WTC11 (cell line): Measurements from ENCODE around the gene GIT1. TPM values are rescaled to one million over a fixed set of nuclear protein-coding genes. Genes with fewer than 3 reads are reported as not detected.

Experiments
- CREM ChIP-seq: sonication (generic); formaldehyde crosslinking; IDR thresholded peaks from 2 replicates; pipeline ENCODE4 v1.8.1; 2022; ENCODE audit warnings: mild to moderate bottlenecking, missing genetic modification reagents, moderate library complexity
- ERG ChIP-seq: fragments of 250-450 bp; sonication (Bioruptor Pico); IDR thresholded peaks from 2 replicates; pipeline ENCODE4 v1.8.0; 2021; ENCODE audit warnings: mild to moderate bottlenecking
- ESRRA ChIP-seq: sonication (generic); formaldehyde crosslinking; IDR thresholded peaks from 2 replicates; pipeline ENCODE4 v1.8.1; 2022; ENCODE audit warnings: mild to moderate bottlenecking, missing genetic modification reagents, borderline replicate concordance
- FOXK1 ChIP-seq: sonication (generic); formaldehyde crosslinking; IDR thresholded peaks from 2 replicates; pipeline ENCODE4 v1.8.0; 2022; ENCODE audit warnings: mild to moderate bottlenecking, moderate library complexity, missing genetic modification reagents
- FOXP1 ChIP-seq: sonication (generic); formaldehyde crosslinking; IDR thresholded peaks from 2 replicates; pipeline ENCODE4 v1.8.0; 2022; ENCODE audit warnings: missing genetic modification reagents, mild to moderate bottlenecking, moderate library complexity, borderline replicate concordance
- GABPB1 ChIP-seq: sonication (generic); formaldehyde crosslinking; IDR thresholded peaks from 2 replicates; pipeline ENCODE4 v1.8.1; 2023; ENCODE audit warnings: mild to moderate bottlenecking, missing genetic modification reagents
- PRDM15 ChIP-seq: sonication (generic); formaldehyde crosslinking; IDR thresholded peaks from 2 replicates; pipeline ENCODE4 v1.8.0; 2022; ENCODE audit warnings: missing genetic modification reagents
- PREB ChIP-seq: sonication (generic); formaldehyde crosslinking; IDR thresholded peaks from 2 replicates; pipeline ENCODE4 v1.8.1; 2022; ENCODE audit warnings: mild to moderate bottlenecking, missing genetic modification reagents, moderate library complexity, borderline replicate concordance
- RELA ChIP-seq: sonication (generic); formaldehyde crosslinking; IDR thresholded peaks from 2 replicates; pipeline ENCODE4 v1.8.1; 2022; ENCODE audit warnings: missing genetic modification reagents, mild to moderate bottlenecking, borderline replicate concordance
- SP1 ChIP-seq: sonication (generic); formaldehyde crosslinking; conservative IDR thresholded peaks from 2 replicates; pipeline ENCODE4 v1.8.1; 2022; ENCODE audit warnings: missing genetic modification reagents
- TEAD1 ChIP-seq: sonication (generic); formaldehyde crosslinking; IDR thresholded peaks from 2 replicates; pipeline ENCODE4 v1.8.0; 2022; ENCODE audit warnings: mild to moderate bottlenecking, missing genetic modification reagents
- TP53 ChIP-seq: sonication (generic); formaldehyde crosslinking; IDR thresholded peaks from 2 replicates; pipeline ENCODE4 v1.8.1; 2023; ENCODE audit warnings: mild to moderate bottlenecking, missing genetic modification reagents
- USF1 ChIP-seq: sonication (generic); formaldehyde crosslinking; IDR thresholded peaks from 2 replicates; pipeline ENCODE4 v1.8.0; 2022; ENCODE audit warnings: mild to moderate bottlenecking, missing genetic modification reagents
- ZNF121 ChIP-seq: sonication (generic); formaldehyde crosslinking; IDR thresholded peaks from 2 replicates; pipeline ENCODE4 v1.8.0; 2023; ENCODE audit warnings: missing genetic modification reagents
- total RNA-seq: library from RNA; stranded (reverse); gene quantifications from 3 replicates; pipeline ENCODE4 v1.2.3, GENCODE V29; 2021
- TF ChIP-seq, protein P1 (sequence below): sonication (generic); formaldehyde crosslinking; IDR thresholded peaks from 2 replicates; pipeline ENCODE4 v1.8.0; 2022; ENCODE audit warnings: mild to moderate bottlenecking, missing genetic modification reagents
- TF ChIP-seq, protein P2 (sequence below): sonication (generic); formaldehyde crosslinking; IDR thresholded peaks from 2 replicates; pipeline ENCODE4 v1.8.0; 2022; ENCODE audit warnings: mild to moderate bottlenecking, missing genetic modification reagents
- TF ChIP-seq, protein P3 (sequence below): sonication (generic); formaldehyde crosslinking; IDR thresholded peaks from 2 replicates; pipeline ENCODE4 v1.8.1; 2022; ENCODE audit warnings: low read depth, mild to moderate bottlenecking, moderate library complexity, missing genetic modification reagents, borderline replicate concordance

The GIT1 gene
- total RNA-seq, 1 experiment from 2014 or later: 66.9 TPM

DNA sequence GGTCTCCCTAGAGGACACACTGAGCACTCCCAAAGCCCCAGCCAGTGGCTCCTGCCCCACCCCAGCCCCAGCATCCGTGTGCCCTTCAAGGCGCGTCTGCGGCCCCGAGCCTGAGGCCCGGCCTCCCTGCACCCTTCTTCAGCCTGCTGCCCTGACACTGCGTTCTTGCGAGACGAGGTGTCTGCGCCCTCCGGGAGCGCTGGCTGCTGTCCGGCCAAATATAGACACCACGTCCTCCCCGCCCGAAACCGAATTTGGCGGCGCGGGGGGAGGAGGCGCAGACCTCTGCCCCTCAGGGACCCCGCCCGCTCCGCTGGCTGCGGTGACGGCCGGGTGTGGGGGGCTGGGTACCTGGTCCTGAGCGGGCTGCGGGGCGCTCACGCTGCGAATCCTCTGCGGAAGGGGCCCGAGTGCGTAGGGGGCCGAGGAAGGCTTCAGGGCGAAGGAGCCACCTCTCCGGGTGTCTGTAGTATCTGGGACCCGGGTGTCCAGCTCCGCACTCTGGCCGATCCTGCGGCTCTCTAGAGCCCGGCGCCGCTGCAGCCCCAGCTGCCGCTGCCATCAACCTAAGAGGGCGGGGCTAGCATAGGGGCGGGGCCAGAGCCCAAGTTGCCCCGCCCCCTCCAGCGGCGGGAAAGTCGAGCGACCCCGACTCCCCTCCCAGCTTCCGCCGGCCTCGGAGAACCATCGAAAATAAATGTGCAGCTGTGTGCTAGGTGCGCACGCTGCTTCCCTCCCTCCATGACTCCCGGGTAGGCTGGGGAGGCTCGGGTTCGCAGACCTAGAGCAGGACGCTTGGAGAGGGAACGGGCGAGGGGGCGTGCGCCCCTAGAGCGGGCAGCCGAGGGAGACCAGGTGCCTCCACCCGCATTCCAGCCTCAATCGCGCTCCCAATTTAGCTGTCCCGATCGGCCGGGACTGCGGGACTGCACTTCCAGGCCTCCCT, 33.2 kb upstream of the GIT1 start, which contains the start of gene CORO6 (continued):
- TF ChIP-seq, protein P1, sequence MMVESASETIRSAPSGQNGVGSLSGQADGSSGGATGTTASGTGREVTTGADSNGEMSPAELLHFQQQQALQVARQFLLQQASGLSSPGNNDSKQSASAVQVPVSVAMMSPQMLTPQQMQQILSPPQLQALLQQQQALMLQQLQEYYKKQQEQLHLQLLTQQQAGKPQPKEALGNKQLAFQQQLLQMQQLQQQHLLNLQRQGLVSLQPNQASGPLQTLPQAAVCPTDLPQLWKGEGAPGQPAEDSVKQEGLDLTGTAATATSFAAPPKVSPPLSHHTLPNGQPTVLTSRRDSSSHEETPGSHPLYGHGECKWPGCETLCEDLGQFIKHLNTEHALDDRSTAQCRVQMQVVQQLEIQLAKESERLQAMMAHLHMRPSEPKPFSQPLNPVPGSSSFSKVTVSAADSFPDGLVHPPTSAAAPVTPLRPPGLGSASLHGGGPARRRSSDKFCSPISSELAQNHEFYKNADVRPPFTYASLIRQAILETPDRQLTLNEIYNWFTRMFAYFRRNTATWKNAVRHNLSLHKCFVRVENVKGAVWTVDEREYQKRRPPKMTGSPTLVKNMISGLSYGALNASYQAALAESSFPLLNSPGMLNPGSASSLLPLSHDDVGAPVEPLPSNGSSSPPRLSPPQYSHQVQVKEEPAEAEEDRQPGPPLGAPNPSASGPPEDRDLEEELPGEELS: peak; percentile 22; the same call in 1 of the 2 replicates
- TF ChIP-seq USF1 (CRISPR knock-in tag) (0 out of 2 replicates have a peak, but pooled peaks have one; percentile 40), SP1 (CRISPR knock-in tag) (peak; percentile 75), ZNF121 (CRISPR knock-in tag) (peak; percentile 92), RELA (CRISPR knock-in tag) (no peak), PRDM15 (0 out of 2 replicates have a peak, but pooled peaks have one; percentile 15), FOXP1 (CRISPR knock-in tag) (peak; percentile 32; the same call in 1 of the 2 replicates), FOXK1 (CRISPR knock-in tag) (peak; percentile 50; the same call in 1 of the 2 replicates), ESRRA (CRISPR knock-in tag) (peak; percentile 43; the same call in 1 of the 2 replicates), GABPB1 (CRISPR knock-in tag) (peak; percentile 48; the same call in 1 of the 2 replicates), TP53 (no peak), PREB (CRISPR knock-in tag) (no peak), CREM (CRISPR knock-in tag) (peak; percentile 39; the same call in 1 of the 2 replicates), TEAD1 (peak; percentile 88), ERG (no peak)
- TF ChIP-seq, protein P2, sequence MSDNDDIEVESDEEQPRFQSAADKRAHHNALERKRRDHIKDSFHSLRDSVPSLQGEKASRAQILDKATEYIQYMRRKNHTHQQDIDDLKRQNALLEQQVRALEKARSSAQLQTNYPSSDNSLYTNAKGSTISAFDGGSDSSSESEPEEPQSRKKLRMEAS: peak; percentile 82
- TF ChIP-seq, protein P3, sequence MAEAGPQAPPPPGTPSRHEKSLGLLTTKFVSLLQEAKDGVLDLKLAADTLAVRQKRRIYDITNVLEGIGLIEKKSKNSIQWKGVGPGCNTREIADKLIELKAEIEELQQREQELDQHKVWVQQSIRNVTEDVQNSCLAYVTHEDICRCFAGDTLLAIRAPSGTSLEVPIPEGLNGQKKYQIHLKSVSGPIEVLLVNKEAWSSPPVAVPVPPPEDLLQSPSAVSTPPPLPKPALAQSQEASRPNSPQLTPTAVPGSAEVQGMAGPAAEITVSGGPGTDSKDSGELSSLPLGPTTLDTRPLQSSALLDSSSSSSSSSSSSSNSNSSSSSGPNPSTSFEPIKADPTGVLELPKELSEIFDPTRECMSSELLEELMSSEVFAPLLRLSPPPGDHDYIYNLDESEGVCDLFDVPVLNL: peak; percentile 71; the same call in 1 of the 2 replicates
